Hippocampal formation (tissue), 2 donors: ENCODE data around the gene CFAP298.

Source experiments
- DNase-seq, 2 donors: peaks; one replicate each; lab custom pipeline; 2025; lab: John Stamatoyannopoulos, UW

CFAP298 gene

DNA sequence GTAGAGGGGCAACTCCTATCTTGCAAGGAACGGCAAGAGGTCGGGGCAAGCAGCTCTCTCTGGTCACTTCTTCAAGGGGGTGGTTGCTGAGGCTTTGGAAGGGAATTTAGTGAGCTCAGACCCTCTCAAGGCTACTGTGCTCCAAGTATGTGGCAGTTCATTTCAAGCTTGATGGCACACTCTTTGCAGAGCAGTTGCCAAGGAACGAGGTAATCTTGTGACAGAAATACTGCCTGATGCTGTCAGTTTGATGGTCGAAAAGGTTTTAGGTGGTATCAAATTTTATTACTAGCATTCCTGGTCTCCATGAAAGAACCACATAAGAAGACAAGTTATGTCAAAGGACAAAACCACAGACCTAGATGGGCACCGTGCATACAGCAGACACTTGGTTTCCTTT, 13.1 kb downstream of the CFAP298 start:
- no peak for DNase-seq

DNA sequence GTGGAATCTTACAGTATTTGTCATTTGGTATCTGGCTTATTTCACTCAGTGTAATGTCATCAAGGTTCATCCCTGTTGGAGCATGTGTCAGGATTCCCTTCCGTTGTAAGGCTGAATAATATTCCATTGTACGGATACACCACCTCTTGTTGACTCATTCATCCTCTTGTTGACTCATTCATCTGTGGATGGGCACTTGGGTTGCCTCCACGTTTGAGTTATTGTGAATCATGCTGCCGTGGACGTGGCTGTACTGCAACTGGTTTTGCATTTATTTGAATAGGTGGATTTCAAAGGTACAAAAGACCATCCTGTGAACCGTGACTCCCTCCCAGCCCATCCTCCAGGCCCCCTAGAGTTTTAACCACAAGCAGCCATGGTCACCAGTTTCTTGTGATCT, 15.0 kb downstream of the CFAP298 start:
- no peak for DNase-seq

DNA sequence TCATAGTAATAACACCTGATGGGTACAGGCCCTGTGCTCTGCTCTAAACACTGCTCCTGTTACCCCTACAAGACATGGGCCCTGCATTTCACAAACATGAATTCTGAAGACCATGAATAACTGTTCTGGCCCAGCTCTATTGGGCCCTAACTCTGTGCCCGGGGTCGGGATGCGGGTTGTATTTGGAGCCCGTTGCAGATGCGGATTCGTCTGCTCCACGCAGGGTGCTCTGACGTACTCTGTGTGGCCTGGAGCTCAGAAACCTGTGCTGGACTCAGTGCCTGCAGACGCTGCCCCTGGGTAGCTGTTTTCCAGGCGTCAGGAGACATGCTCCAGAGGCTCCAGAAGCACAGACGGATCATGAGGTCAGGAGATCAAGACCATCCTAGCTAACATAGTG, 16.7 kb downstream of the CFAP298 start:
- no peak for DNase-seq

DNA sequence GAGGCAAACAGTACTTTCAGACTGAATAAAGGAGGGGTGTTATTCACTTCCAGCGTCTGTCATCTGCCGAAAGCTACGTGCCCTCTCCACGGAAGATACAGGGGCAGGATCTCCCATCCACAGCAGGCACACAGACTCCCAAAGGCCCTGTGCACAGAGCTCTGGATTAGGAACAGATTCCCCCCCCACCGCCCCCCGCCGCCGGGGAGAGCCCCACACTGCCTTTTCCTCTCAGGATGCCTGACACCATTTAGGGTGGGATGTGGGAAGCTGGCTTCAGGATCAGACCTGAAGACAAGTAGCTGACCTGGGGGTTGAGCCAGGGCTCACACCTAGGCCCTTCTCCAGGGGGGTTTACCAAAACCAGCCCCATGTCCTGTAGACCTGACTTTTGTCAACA, 18.5 kb downstream of the CFAP298 start:
- no peak for DNase-seq

DNA sequence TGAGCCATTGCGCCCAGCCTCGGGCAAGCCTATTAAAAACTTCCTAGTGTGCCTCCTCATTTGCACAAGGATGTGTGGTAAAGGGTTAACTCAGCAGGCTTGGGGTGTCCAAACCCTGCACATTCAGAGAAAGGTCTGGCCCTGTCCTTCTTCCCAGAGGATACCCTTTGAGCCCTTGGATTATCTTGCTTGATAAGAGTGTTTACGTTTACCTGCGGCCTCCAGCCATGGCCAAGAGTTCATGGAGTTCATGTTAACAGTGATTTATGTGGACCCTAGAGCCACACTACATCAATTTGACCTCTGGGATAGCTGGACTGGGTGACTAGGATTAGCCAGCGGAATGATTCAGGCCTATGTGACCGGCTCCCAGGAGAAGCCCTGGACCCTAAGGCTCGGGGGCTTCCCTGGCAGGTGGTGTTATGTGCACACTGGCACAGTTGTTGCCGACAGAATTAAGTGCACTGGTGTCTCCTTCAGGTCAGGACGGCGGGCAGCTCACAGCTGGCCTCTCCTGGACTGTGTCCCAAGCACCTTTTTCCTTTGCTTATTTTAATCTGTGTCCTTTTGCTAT, 19.2 kb downstream of the CFAP298 start:
- DNase-seq, result no peak

DNA sequence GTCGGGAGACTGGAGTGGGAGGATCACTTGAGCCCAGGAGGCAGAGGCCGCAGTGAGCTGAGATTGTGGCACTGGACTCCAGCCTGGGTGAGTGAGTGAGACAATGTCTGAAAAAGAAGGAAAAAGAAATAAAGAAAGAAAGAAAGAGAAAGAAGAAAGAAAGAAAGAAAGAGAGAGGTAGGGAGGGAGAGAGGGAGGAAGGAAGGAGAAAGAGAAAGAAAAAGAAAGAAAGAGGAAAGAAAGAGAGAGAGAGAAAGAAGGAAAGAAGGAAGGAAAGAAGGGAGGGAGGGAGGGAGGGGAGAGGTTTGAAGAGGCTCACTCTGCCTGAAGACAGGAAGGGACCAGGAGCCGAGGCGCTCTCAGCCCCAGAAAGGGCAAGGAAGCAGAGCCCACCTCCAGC, 22.0 kb downstream of the CFAP298 start:
- DNase-seq, result no peak

DNA sequence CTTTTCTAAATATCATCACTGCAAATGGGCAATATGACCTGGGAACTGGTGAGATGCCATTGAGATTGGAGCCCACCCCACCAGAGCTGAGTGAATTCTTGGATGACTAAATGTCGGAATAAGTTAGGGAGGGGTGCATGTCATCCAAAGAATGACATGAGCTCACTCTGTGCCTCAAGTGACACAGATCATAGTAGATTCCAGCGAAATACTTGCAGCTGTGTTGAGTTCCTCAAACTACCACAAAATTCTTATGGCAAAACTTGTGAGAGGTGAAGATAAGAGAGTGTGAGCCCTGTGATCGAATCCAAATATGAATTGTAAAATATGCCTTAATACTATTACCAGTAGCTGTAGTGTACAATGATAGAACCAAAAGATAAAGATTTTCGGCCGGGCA, 24.5 kb downstream of the CFAP298 start:
- DNase-seq, result no peak

DNA sequence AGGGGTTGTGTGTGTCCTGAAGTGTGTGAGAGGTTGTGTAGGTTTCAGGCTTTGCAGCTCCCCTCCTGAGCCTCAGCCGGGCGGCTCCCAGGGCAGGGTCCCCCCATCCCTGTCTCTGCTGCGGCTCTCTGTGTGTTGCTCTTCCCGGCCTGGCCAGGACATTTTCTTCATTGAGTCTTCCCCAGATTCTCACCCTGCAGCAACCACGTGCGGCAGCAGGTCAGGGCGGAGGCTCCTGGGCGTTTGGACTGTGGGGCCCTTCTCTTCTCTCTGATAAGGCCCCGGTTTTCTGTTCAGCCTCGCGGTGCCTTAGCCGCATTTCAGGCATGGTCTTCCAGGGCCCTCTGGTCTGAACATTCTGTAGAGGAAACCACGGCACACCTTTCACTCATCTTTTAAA, 25.1 kb downstream of the CFAP298 start:
- no peak for DNase-seq

DNA sequence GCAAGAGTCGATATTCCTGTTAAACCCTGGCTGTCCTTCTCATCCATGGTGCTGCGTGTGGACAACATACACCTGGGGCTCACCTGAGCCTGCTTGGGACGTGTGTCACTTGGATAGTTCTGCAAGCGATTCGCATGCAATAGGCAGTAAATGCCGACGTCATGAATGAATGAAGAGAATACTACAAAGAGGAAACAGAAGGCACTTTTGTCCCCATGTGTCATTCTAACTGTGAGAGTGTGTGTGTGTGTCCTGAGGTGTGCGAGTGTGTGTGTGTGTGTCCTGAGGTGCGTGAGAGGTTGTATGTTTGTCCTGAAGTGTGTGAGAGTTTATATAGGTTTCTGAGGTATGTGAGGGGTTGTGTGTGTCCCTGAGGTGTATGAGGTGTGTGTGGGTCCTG, 26.2 kb downstream of the CFAP298 start:
- DNase-seq, result no peak

DNA sequence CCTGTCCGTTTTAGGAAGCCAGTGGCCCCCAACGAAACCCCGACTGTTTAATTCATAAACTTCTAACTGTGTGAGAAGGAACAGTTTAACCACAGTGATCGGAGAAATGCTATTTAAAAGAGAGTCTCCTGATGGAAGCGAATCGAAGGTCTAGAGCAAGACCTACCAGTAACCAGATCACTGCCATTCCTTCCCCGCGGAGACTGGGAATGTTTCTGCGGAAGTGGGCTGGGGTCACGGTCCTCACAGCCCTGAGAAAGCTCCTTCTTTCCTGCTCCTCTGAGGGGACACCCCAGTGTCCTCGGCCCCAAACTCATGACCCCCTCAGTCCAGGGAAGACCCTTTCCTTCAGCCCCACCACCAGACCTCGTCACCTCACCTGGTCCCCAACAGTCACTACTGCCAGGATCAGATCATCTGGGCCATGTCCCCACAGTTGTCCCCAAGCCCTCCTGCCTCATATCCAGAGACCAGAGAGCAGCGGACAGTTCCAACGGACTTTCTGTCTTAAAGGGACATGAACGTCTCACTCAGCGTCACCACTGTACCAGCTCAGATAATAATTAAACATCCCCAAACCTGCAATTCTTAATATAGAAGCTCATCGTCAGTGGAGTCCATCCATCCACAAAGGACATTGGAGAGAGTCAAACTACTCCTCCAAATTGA, 27.0 kb downstream of the CFAP298 start, which contains the start of gene TCP10L:
TSS of gene TCP10L (minus strand) at position 482 of the 669 bp plus-strand sequence. CDS start 1,219 bp downstream, outside the sequence.
- DNase-seq, result no peak

DNA sequence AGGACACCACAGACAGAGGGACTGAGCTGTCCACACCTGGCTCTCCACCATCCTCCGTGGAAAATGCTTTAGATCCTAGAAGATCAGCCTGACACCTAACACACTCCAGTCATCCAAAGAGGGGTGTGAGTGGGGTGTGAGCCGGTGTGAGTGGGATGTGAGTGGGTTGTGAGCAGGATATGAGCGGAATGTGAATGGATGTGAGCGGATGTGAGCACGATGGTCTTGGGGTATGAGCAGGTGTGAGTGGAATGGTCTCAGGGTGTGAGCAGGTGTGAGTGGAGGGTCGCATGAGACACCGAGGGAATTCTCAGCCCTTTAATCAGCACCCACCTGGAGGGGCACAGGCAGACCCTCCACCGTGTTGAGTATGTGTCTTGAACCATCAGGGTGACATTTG, 27.7 kb downstream of the CFAP298 start:
- DNase-seq, result no peak

DNA sequence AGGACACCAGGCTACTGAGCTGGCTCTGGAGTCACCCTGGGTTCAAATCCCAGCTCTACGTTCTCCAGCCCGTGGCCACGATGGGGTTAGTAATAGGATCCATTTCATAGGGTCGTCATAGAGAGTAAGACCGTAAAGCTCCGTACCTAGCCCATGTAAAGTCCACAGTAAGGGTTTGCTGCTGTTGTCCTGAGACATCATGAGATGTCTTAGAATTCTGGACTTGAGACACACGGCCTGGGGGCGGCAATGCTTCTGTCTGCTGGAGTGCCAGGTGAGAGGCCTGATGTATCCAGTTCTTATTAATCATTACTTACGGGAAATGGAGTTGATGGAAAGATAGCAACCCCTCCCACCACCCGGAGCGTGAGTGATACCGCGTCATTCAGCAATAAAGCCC, 30.4 kb downstream of the CFAP298 start:
- DNase-seq, result no peak

DNA sequence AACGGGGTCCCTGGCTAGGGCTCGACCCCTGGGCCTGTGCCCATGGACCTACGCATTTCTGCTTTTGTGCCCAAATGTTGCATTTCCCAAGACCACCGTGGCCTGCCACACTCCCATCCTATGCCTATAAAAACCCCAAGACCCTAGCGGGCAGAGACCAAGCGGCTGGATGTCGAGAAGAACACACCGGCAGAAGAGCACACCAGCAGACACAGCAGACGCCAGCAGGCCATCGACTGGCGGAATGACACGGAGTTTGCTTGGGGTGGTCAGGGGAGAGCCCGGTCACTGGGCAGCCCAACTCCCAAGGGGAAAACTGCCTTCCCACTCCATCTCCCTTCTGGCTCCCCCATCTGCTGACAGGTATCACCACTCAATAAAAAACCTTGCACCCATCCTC, 31.2 kb downstream of the CFAP298 start:
- DNase-seq, result no peak

DNA sequence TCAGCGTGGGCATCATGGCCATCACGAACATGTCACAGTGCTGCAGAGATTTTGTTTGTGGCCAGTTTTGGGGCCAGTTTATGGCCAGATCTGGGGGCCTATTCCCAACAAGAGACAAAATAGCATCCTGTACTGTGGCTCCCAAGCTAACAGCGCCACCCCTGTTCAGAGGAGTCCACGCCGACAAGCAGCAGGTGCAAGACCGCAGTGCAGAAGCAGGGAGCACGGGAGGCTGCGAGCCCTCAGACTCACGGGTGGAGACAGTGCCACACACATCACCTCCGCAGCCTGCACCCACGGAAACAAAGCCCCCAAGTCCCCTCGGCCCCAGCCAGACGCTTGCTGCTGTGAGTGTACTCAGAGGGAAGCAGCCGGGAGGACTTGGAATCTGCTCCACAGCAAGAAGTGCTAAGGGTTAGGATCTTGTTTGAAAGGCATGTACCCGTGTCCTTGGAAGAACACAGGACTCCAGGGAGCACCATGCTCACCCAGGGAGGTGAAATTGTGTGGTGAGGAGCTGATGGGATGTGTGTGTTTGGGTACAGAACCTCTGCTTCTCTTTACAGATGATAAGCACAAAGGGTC, 34.0 kb downstream of the CFAP298 start:
- no peak for DNase-seq

DNA sequence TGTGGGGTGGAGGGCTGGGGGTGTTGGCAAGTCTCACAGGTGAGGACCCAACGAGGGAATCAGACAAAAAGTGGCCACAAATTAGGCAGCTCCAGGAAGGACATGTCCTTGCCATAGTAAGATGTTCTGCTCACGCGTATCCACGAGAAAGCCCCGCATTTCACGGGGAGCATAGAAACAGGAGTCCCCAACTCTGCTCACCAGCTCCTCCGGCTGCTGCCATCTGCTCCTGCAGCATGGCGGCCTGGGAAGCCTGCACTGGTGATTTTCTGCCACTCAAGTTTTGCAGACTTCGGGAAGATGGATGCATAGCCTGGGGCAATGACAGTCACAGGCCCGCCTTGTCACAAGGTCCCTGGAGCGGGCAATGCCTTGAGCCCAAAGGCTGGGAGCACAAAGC, 36.2 kb downstream of the CFAP298 start:
- DNase-seq, result no peak

DNA sequence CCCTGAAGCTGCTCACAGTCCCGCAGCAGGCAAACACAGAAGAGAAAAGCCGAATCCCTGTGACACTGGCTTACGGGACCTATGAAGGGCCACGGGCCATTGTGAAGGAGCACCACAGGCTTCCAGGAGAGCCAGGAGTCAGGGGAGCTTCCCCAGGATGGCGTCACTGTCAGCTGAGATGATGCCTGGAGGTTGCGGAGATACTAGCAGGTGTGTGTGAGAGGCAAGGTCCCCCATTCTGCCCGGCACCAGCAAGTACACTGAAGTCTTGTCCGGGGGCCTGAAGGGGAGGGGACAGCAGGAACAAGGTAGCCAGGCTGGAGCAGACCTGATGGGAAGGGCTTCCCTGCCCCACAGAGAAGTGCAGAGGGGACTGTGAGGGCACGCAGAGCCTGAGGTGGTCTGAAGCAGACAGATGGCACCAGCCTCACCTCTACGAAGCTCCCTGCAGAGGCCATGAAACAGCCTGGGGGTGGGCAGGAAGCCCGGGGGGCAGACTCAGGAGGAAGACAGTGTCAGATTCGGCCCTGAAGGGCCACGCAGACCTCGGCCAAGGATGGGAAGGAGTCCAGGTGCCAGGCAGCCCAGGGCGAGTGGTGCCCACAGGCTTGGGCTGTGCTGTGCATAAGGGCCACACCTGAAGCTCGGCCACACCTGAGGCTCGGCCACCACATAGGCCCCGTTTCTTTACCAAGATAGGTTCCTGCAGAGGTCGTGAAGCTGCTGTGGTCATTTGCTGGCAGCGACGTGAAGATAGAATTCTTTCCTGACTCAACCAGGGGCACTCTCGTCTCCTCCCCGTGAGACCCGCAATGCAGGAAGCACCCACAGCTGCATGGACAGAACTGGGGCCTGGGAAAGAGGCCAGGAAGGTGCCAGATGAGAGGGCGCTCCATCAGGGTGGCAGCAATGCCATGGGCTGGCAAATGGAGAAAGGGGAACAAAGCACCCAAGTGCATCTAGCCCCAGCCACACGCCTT, 36.9 kb downstream of the CFAP298 start:
- DNase-seq, result no peak

DNA sequence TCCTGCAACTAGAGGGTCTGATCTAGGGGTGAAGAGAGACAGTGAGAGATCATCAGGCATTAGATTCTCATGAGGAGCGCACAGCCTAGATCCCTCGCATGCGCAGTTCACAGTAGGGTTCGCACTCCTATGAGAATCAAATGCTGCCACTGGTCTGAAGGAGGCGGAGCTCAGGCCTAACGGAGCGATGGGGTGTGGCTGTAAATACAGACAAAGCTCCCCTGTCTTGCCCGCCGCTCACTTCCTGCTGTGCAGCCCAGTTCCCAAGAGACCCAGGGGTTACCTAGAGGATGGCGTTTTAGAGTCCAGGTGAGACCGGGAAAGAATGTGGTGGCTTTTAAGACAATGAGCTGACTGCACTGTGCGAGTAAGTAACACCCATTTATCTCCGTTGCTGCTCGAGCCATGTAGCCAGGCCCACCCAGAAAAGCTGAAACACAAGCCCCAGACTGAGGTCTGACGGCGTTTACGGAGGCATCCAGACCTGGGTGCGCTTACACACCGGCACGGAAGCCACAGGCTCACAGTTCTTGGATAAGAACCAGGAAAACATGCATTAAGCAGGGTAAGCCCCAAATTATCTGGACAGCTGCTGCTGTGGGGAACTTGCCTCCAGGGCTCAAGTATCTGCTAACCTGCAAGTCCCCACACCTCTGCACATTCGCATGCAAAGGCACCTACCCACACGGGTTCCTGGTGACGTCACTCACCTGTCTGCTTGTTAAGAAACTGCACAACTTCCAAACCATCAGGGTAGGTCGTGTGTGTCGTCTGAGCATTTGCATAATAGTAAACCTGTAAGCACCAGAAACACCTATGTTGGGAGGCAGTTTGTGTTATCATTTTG, 39.4 kb downstream of the CFAP298 start:
- DNase-seq, result no peak

DNA sequence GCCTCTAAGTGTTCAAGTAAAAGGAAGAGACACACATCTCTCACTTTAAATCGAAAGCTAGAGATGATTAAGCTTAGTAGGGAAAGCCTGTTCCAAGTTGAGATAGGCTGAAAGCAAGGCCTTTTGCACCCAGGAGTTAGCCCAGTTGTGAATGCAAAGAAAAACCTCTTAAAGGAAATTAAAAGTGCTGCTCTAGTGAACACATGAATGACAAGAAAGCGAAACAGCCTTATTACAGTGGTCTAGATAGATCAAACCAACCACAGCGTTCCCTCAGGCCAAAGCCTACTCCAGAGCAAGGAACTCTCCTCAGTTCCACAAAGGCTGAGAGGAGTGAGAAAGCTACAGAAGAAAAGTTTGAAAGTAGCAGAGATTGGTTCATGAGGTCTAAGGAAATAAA, 41.7 kb downstream of the CFAP298 start:
- DNase-seq, result no peak

DNA sequence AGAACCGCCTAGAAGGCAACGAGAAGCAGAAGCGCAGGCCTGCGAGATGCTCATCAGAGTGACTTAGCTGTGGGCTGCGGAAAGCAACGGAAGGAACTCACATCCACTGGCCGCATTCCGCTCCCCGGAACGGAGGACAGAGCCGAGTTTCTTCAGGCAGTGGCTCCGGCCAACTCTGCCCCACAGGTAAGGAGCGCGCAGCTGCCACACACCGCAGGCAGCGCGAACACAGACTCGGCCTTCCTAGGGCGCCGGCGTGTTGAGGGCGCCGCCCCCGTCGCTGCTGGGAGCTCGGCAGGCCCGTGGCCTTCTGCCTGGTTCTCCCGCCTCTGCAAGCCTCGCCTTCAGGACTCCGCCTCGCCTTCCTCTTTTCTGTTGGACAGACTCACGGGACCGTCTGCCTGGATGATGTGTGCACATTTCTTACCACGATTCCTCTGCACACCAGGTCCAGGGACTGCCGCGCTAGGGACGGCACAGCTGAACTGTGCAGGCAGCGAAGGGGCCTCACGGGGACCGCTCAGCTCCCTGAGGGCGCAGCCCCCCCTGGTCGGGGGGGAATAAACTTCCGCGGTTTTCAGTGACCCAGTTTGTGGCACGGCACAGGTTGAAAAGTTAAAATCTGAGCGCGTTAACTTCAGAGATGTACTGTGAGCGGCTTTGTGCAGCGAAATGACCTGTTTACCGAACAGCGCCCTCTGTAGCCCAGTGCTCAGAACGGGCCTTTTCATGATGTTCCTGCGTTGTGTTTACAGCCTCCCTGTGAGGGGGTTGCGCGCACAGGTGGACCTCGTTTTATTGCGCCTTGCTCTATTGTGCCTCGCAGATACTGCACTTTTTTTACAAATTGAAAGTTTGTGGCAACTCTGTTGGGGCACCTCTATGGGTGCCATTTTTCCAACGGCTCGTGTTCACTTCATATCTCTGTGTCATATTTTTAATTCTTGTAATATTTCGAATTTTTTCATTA, 42.6 kb downstream of the CFAP298 start:
- DNase-seq, result peak; percentile 58 to 61

DNA sequence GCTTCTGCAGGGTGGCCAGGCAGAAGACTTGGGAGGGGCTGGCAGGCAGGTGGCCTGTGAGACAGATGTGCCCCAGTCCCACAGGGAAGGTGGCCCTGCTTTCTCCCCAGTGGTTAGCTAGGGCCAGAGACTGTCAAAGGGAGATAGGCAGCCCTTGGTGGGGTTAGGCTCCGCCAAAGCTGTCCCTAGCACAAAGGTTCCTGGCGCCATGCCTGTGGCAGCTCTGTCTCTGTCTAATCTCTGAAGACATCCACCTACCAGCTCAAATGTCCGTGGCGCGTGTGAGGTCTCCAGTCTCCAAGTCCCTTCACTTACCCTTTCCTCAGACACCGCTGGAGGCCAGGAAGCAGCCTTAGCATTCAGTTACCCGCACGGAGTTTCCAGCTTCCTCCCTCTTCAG, 44.6 kb downstream of the CFAP298 start:
- no peak for DNase-seq
